Sciatic nerve (tissue), 2 donors: ENCODE results near the gene CCDC47. TPM values are rescaled to one million over a fixed set of nuclear protein-coding genes. Genes with fewer than 3 reads are reported as not detected.
A peak's percentile ranks its signal among the peaks of the same experiment; 100 is the strongest.

Experiments used
- ATAC-seq: fragments of 200-7000 bp; cut with Tn5 transposase; one replicate; pipeline ENCODE4 v1.9.1; 2020; ENCODE audit warnings: mild to moderate bottlenecking, moderate library complexity
- DNase-seq: peaks from one replicate; pipeline ENCODE4 v3.0.0-alpha.2; 2020; ENCODE audit warnings: low spot score
- intact Hi-C: fragments of 100-400 bp; cut with DNase I; formaldehyde crosslinking; loops from one replicate; pipeline ENCODE4 v1.14.2; 2022
- total RNA-seq: library from RNA; stranded (reverse); fragmentation: NEBNext Ultra II Directional; extraction: Animal tissue kit (Norgen Biotek cat#: 25700); gene quantifications from one replicate; pipeline ENCODE4 v1.2.1, GENCODE V29; 2021
- donor health status: DM: no; HTN: no; CAD: no.
- donor health status: DM: no; HTN: no; CAD: no.

Gene CCDC47
- total RNA-seq, 1 donor from 2014 or later, result 74.0 TPM

- peak; percentile 63 for DNase-seq
- intact Hi-C loops, result no loop called here
- ATAC-seq, result no peak
Measured at GRCh38 chr17:63701868-63702720, 71.3 kb downstream of the CCDC47 start.

GRCh38 chr17:63701456-63701820, 72.0 kb downstream of the CCDC47 start:
- DNase-seq (peak; percentile 54), ATAC-seq (no peak)
- intact Hi-C loops, result no loop called here

- ATAC-seq (peak; percentile 61), DNase-seq (peak; percentile 80)
- intact Hi-C loops, result no loop called here
Measured at GRCh38 chr17:63700528-63701455, 72.6 kb downstream of the CCDC47 start.

GRCh38 chr17:63699638-63700527, 73.5 kb downstream of the CCDC47 start, which contains the start of gene LIMD2:
LIMD2 (minus strand) TSS chr17:63700125; CDS start chr17:63699298, 827 bp downstream.
- intact Hi-C loops, result no loop called here
- DNase-seq (peak; percentile 80), ATAC-seq (no peak)

GRCh38 chr17:63698886-63699637, 74.3 kb downstream of the CCDC47 start:
- intact Hi-C loops, result no loop called here
- ATAC-seq (peak; percentile 28), DNase-seq (peak; percentile 77)

- intact Hi-C loops, result no loop called here
- DNase-seq (peak; percentile 61), ATAC-seq (no peak)
Measured at GRCh38 chr17:63698381-63698885, 75.0 kb downstream of the CCDC47 start.

DNA sequence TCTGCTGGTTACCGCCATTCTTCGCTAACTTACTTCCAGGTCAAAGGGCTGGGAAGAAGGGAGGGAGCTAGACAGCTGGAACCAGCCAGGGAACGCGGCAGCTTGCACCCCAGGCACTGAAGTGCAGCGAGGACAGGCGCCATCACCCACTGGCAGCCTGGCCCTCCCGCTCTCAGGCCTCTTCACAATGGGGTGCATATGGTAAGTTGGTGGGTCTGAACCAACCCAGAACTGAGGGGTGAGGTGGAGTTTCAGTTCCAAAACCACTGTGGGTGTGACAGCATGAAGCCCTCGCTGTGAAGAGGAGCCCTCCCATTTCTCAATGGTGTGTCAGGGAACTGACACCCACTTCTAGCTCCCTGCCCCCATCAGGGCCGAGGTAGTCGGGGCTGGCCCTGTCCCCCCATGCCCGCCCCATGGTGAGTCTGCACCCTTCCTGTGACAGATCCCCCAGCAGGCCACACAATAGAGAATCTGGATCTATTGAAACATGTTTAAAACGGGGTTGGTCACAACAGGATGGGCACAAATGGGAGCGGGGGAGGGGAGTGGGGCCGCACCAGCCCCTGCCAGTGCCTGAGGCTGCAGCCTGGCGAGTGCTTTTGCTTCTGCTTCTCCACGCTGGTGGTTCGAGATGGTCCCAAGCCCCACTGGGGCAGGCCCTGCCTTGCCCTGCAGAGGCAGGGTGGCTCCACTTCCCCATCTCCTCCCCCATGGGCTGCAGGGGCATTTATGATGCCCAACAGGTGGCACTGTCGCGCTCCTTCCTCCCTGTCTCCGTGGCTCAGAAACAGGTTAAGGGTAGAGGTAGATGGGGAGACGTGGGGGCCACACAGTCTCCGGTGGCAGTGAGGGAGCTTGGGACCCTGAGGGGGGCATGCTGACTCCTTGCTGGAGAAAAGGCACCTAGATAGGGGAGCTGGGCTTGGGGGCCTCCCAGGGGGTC, 75.8 kb downstream of the CCDC47 start:
- DNase-seq (peak; percentile 75), ATAC-seq (peak; percentile 20)
- intact Hi-C loops, result no loop called here

GRCh38 chr17:63696381-63696961, 76.9 kb downstream of the CCDC47 start:
- DNase-seq (peak; percentile 54), ATAC-seq (peak; percentile 2)
- intact Hi-C loops, result no loop called here

DNA sequence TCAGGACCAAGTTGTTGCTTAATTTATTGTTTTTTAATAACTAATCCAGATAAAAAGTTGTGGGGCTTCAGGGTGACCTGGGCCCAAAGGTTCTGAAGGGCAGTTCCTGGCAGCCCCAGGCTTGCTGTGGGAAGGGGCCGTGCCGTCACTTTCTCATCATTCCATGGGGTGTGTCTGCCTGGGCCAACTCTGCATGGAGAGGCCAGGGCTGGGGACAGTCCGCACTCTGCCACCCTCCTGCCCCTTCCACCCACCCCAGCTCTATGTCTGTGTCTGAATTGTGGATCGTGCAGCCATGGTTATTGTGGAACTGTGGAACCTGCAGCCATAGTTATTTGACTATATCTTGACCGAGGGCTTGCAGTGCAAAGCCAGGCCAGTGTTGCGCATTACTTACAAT, 77.5 kb downstream of the CCDC47 start:
- DNase-seq (peak; percentile 47), ATAC-seq (no peak)
- intact Hi-C loops, result no loop called here

Other genes starting within 250 kb of the CCDC47 start
- gene DCAF7, start 223.1 kb downstream of the CCDC47 start, total RNA-seq, result 60.6 TPM
- gene TACO1, start 172.7 kb downstream of the CCDC47 start, total RNA-seq, result 12.2 TPM
- 63.4 TPM for gene MAP3K3, start 151.2 kb downstream of the CCDC47 start, total RNA-seq
- gene LIMD2, start 73.5 kb downstream of the CCDC47 start, total RNA-seq, result 20.7 TPM
- 54.3 TPM for gene STRADA, start 31.8 kb downstream of the CCDC47 start, total RNA-seq
- 139 TPM for gene DDX42, start 573 bp upstream of the CCDC47 start, total RNA-seq
- 77.1 TPM for gene PSMC5, start 53.8 kb upstream of the CCDC47 start, total RNA-seq
- gene FTSJ3, start 54.1 kb upstream of the CCDC47 start, total RNA-seq, result 41.9 TPM
- gene SMARCD2, start 69.1 kb upstream of the CCDC47 start, total RNA-seq, result 50.4 TPM
- gene CSH2, start 100.1 kb upstream of the CCDC47 start, total RNA-seq, result not detected
- gene GH2, start 108.3 kb upstream of the CCDC47 start, total RNA-seq, result not detected
- not detected for gene CSH1, start 123.0 kb upstream of the CCDC47 start, total RNA-seq
- gene CSHL1, start 137.7 kb upstream of the CCDC47 start, total RNA-seq, result not detected
- gene GH1, start 145.2 kb upstream of the CCDC47 start, total RNA-seq, result not detected
- gene CD79B, start 158.7 kb upstream of the CCDC47 start, total RNA-seq, result 5.3 TPM
- 3.5 TPM for gene SCN4A, start 199.3 kb upstream of the CCDC47 start, total RNA-seq
- 1.0 TPM for gene PRR29, start 224.8 kb upstream of the CCDC47 start, total RNA-seq
- 38.2 TPM for gene ICAM2, start 247.0 kb upstream of the CCDC47 start, total RNA-seq